GM21515 (cell line): ENCODE measurements around the gene BCL11B.

Source experiments
- ATAC-seq: cut with Tn5 transposase; IDR thresholded peaks from one replicate; pipeline ENCODE4 v1.9.1; 2021; ENCODE audit not compliant: unreplicated experiment

BCL11B gene

DNA sequence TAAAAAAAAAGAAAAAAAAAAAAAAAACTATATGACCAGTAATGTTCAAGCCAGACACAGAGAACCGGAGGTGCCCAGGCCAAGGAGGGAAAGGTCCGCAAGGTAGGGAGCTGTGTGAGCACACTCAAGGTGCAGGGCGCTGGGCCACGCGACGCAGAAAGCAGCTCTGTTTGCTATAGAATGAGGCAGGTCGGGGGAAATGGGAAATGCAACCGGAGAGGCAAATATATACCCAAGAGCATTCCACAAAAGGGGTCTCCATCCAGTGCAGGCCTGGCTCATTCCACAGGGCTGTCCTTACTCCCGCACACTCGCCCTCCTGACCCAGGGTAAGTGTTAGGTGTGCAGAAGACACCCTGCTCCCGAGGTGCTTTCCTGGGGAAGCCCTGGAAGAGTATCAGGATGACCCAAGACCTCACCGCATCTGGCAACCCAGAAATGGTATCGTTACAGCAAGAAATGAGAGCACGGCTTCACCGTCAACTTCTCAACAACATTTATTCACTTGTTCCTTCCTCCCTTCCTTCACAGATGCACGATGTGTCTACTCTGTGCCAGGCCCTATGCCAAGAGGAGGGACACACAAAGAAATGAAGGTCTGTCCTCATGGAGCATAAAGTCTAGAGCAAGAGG lies 86.4 kb downstream of the BCL11B start:
- ATAC-seq, result no peak

GRCh38 chr14:99183716-99184115 lies 88.3 kb downstream of the BCL11B start:
- no peak for ATAC-seq

GRCh38 chr14:99183311-99183710 lies 88.7 kb downstream of the BCL11B start:
- ATAC-seq, result no peak

GRCh38 chr14:99182548-99183250 lies 89.3 kb downstream of the BCL11B start:
- no peak for ATAC-seq

DNA sequence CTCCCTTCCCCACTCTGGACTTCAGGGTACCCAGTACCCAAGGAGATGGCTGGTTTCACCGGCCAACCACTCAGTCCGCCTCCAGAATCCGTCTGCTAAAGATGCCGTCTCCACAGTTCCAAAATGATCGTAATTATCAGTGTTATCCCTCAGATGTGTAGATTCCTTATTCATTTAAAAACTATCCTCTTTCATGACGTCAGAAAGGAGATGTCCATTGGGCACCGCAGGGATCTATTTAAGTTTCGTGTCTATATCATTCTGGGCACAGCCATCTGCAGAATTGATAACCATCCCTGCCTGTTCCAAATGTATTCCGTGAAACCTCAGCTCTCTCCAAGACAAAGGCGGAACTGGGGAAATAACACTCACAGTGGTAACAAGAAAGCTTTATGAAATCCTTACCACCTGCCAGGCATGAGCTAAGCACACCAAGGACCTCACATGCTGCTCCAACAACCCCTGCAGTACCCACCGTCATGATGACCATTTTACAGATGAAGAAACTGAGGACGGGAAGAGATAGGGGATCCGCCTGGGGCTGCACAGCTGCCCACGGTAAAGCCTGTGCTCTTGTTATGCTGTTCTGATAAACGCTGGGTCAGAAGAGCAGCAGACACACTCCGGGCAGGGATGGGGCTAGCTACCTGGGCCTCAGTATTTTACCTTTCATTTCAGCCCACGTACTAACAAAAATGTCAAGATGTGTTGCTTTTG lies 90.0 kb downstream of the BCL11B start:
- ATAC-seq, result no peak

- ATAC-seq, result no peak
Measured at GRCh38 chr14:99181241-99181640, 90.8 kb downstream of the BCL11B start.

- no peak for ATAC-seq
Measured at GRCh38 chr14:99179946-99180345, 92.1 kb downstream of the BCL11B start.

DNA sequence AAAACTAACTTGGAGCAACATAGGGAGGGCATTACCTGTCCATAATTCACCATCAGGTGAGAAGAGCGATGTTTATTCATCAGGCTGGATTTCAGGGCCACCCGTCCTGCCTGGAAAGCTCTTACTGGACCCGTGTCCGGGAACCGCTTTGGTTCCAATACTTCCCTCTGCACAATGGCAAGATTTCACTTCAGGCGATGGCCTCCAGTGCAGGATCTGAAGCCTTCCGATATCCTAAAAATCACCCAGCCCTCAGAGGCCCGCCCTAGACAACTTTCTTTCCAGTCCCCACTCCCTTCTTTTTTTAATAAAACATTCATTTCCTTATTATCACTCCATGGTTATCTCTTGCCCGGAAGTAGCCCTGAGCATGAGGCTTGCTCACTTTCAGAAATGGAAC lies 92.5 kb downstream of the BCL11B start:
- ATAC-seq, result no peak

DNA sequence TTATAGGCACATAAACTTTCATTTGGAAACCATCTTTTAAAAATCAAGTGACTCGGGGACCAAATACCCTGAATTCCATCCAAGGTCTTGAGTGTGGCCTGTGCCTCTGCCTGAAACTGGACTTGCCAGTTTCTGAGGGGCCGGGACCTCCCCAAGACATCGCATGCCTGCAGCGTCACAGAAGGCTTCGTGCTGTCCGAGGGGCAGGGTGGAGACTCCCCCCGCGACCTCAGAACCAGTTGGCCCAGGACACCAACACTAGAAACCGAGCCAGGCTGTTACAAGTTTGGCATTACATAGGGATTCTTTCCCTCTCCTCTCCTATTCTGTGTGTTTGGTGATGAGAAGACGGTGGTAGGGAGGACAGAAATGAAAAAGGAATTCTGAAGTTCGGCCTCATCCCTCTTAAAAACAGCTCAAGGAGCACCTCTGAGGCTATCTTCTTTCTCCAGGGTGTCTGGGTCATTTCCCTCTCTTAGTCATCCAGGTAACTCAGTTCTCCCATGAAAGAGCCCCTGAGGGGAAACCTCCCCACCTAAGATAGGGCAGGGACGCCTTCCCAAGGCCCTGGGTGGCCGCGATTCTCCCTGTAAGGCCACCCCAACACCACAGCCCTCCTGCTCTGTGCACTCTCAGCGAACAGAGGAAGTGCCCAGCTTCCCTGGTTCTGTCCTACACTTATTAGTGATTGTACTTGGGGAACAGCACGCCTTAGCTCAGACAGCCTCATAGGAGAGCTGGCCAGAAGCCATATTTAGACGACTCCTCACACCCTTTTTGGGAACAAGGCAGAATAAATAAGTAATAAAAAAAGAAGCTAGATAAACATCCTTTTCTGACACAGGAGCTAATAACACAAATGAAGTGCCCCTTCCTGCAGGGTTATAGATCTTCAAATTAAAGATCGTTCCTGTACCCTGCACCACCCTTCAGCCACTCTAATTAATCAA lies 93.8 kb downstream of the BCL11B start:
- ATAC-seq, result no peak

- no peak for ATAC-seq
Measured at GRCh38 chr14:99177046-99177655, 94.8 kb downstream of the BCL11B start.

GRCh38 chr14:99176156-99176945 lies 95.6 kb downstream of the BCL11B start:
- no peak for ATAC-seq

- no peak for ATAC-seq
Measured at GRCh38 chr14:99175331-99176155, 96.5 kb downstream of the BCL11B start.

DNA sequence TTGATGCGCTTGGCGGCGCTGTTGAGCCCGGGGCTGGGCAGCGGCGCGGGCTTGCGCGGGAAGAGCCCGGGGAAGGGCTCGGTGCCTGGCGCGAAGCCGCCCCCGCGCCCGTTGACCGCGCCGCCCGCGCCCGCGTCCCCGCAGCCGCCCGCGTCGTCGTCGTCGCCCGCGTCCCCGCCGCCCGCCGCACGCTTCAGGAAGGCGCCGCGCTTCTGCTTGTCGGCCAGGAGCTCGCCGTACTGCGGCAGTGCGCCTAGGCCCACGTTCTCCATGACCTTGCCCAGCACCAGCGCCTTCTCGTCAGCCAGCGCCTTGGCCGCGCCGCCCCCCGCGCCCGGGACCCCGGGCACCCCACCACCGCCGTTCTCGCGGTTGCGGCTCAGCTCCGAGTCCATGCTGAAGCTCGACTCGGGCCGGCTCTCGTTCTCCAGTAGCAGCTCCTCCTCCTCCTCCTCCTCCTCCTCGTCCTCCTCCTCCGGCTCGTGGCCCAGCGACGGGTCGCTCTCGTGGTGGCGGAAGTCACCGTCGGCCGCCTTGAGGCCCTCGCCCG lies 97.2 kb downstream of the BCL11B start:
- no peak for ATAC-seq

GRCh38 chr14:99174081-99174769 lies 97.8 kb downstream of the BCL11B start:
- no peak for ATAC-seq

DNA sequence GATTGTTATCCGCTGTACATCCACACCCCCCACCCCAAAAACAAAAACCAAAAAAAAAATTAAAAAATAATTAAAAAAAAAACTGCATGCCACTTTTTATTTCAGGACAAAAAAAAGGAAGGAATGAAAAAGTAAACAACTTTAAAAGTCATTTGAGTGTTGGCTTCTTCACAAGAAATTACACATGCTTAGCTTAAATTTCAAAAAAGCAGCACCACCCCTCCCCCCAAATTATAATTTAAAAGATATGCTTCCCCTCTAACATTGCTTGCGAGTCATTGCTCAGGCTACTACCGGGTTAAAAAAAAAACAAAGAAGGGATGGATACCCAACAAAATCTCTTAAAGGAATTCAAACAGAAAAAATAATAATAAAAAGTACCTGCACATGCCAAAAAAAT lies 98.5 kb downstream of the BCL11B start:
- no peak for ATAC-seq

GRCh38 chr14:99173086-99173485 lies 98.9 kb downstream of the BCL11B start:
- ATAC-seq, result no peak

GRCh38 chr14:99171396-99171795 lies 100.6 kb downstream of the BCL11B start:
- ATAC-seq, result no peak

DNA sequence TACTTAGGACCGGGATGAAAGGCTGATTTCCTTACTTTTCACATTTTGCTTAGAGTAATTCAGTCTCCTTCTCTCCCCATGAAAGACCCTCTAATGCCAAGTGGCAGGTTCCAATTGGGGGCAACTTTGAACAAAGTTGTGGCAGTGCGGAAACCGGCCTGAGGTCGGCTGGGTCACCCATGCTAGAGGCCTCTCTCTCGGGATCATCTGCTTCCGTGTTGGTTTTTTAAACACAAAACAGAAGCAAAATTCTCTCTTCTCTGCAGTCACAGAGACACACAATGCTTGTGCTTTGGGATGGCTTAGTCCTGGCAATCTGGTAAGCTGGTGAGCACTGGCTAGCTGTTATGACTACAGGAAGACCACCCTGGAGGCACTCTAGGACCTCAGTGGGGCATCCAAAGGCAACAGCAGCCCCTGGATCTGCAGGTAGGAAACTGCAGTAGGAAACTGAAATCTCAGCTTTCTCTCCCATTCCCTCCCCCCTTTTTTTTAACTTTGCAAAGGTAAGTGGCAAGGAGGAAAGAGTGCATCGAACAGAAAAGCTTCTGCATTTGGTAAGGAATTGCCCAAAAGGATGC lies 102.1 kb downstream of the BCL11B start:
- no peak for ATAC-seq
